GM12892 (cell line): ENCODE data around the gene FGFRL1.
A peak's percentile ranks its signal among the peaks of the same experiment; 100 is the strongest.
"Not testable (repeated sequence)": the region's sequence is repeated elsewhere in the genome, so short reads cannot be mapped to it uniquely, and the experiment has no call there.

Experiments used
- DNase-seq: peaks from one replicate; pipeline ENCODE4 v3.0.0; 2011; ENCODE audit not compliant: insufficient read length
- FAIRE-seq: peaks from 2 replicates; lab custom pipeline; 2011; peaks lifted over from hg19 to GRCh38; lab: Jason Lieb, UNC
- POLR2A ChIP-seq: IDR thresholded peaks from 2 replicates; pipeline ENCODE4 v1.6.1; 2011; ENCODE audit warnings: low read depth, low read length, control low read depth
- POLR2AphosphoS5 ChIP-seq: IDR thresholded peaks from 2 replicates; pipeline ENCODE4 v1.6.1; 2011; ENCODE audit warnings: low read depth, low read length, control low read depth
- TAF1 ChIP-seq: IDR thresholded peaks from 2 replicates; pipeline ENCODE4 v1.6.1; 2011; ENCODE audit warnings: low read depth, mild to moderate bottlenecking, control low read depth, low read length, borderline replicate concordance

The FGFRL1 gene

GRCh38 chr4:1043162-1043561, 31.7 kb downstream of the FGFRL1 start:
- DNase-seq (peak; percentile 4), FAIRE-seq (no peak)
- TF ChIP-seq TAF1, result no peak
- no peak for TF ChIP-seq POLR2AphosphoS5
- TF ChIP-seq POLR2A, result no peak

- TF ChIP-seq TAF1, result no peak
- TF ChIP-seq POLR2A, result no peak
- no peak for TF ChIP-seq POLR2AphosphoS5
- no peak for FAIRE-seq
- DNase-seq, result peak; percentile 21
Observed at GRCh38 chr4:1043651-1044468, 32.4 kb downstream of the FGFRL1 start.

- FAIRE-seq, result no peak
- DNase-seq, result peak; percentile 10
- TF ChIP-seq POLR2A (no peak), POLR2AphosphoS5 (no peak), TAF1 (no peak)
Observed at GRCh38 chr4:1044469-1045192, 33.2 kb downstream of the FGFRL1 start.

- FAIRE-seq (no peak), DNase-seq (peak; percentile 15)
- TF ChIP-seq TAF1 (no peak), POLR2A (no peak), POLR2AphosphoS5 (no peak)
Observed at GRCh38 chr4:1045193-1045594, 33.8 kb downstream of the FGFRL1 start.

GRCh38 chr4:1045595-1046201, 34.3 kb downstream of the FGFRL1 start:
- no peak for TF ChIP-seq POLR2AphosphoS5
- FAIRE-seq (no peak), DNase-seq (peak; percentile 6)

GRCh38 chr4:1046581-1047011, 35.2 kb downstream of the FGFRL1 start:
- FAIRE-seq, DNase-seq: not testable (repeated sequence)

GRCh38 chr4:1047106-1047975, 35.9 kb downstream of the FGFRL1 start:
- TF ChIP-seq TAF1, result no peak
- no peak for TF ChIP-seq POLR2A
- TF ChIP-seq POLR2AphosphoS5, result no peak
- DNase-seq (peak; percentile 24), FAIRE-seq (no peak)

- TF ChIP-seq TAF1 (no peak), POLR2AphosphoS5 (no peak), POLR2A (no peak)
- DNase-seq (peak; percentile 9), FAIRE-seq (no peak)
Observed at GRCh38 chr4:1047976-1048772, 36.7 kb downstream of the FGFRL1 start.

GRCh38 chr4:1048773-1049590, 37.6 kb downstream of the FGFRL1 start:
- DNase-seq (peak; percentile 13), FAIRE-seq (no peak)
- TF ChIP-seq POLR2A, result no peak
- no peak for TF ChIP-seq TAF1

GRCh38 chr4:1049591-1049905, 38.1 kb downstream of the FGFRL1 start:
- FAIRE-seq (no peak), DNase-seq (peak; percentile 7)
- TF ChIP-seq POLR2AphosphoS5, result no peak
- TF ChIP-seq POLR2A, result no peak
- no peak for TF ChIP-seq TAF1
